Measurements from ENCODE around the gene CLEC16A.

CLEC16A gene

GRCh38 chr16:11020388-11020787 lies 76.0 kb downstream of the CLEC16A start:
- no peak for DNase-seq

- DNase-seq = no peak
Observed at GRCh38 chr16:11020792-11021551, 76.6 kb downstream of the CLEC16A start.

GRCh38 chr16:11022002-11022401 lies 77.6 kb downstream of the CLEC16A start:
- no peak for DNase-seq

DNA sequence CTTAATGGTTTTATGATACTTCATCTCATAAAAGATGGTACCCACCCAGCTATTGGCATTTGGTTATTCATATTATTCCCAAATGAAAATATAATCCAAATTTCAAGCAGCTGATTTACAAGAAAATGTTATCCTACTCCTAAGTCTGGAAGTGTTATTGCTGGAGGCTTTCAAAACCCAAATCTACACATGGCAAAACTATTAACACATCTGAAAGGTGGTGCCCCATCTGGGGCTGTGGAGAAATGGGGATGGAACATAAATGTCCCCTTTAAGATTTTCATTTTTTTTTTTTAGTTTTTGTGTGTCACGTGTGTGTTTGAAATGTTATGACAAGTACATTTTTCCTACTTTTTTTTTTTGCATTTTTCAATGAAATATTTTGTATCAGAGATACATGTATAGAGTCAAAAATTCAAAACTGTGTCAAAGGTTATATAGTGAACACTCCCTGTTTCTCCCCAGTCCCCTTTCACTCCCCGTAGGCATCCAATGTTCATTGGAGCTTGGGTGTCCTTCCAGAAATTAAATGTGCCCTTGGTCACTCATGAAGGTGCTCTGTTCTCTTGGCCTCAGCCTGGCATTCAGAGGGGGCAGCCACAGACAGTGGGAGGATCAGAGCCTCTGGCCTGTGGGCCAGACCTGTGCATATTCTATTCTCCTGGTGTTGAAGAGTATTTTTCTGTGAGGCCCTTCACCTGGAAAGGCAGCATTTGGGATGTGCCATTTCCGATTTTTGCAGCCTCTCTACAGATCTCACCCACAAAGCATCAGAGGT lies 79.1 kb downstream of the CLEC16A start:
- no peak for DNase-seq

DNA sequence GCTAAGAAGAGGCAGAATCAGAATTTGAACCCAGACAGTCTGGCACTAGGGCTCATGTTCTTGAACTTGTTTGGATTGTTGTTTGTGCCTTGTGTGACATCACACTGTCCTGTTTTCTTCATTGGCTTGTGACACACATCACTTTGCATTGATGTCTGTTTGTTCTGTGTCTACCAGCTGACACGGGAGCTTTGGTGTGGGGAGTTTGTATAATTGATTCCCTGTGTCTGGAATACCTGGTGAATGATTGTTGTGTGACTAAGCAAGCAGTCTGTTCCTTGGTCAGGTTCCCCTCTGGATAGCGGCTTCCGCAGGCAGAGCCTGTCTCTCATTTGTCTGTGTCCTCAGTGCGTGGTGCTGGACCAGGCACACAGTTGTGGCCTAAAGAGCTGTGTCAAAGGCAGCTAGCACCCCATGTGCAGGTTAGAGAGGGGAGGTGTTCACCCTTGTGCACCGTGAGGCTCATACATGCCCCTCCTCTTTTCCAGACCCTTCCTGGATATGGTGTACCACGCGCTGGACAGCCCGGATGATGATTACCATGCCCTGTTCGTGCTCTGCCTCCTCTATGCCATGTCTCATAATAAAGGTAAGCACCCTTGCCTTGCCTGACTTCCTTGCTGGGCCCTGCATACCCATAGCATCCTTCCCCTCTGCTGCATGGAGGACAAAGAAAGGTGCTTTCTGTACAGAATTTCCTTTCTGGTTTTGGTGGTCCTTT lies 80.1 kb downstream of the CLEC16A start:
- DNase-seq = no peak

DNA sequence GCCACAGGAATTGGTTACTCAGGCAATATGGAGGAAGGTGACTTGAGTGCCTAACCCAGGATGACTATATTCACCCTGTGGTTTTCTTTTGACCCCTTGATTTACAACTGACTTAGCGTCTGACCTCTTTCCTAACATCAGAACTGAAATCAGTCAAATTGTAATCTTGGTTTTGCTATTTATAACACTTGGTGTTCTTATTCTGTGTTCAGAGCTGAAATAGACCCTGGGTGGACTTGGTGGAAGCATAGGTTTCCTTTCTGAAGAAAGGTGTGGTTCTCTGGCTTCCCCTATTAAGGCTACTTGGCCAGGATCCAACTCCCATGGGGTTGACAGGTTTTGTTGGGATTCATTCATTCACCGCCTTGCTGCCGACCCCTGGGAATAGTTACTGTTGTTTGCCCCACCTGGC lies 80.8 kb downstream of the CLEC16A start:
- DNase-seq = no peak

GRCh38 chr16:11029948-11030347 lies 85.6 kb downstream of the CLEC16A start:
- no peak for DNase-seq

GRCh38 chr16:11030990-11031510 lies 86.7 kb downstream of the CLEC16A start:
- no peak for DNase-seq

GRCh38 chr16:11032000-11032921 lies 87.9 kb downstream of the CLEC16A start:
- no peak for DNase-seq

DNA sequence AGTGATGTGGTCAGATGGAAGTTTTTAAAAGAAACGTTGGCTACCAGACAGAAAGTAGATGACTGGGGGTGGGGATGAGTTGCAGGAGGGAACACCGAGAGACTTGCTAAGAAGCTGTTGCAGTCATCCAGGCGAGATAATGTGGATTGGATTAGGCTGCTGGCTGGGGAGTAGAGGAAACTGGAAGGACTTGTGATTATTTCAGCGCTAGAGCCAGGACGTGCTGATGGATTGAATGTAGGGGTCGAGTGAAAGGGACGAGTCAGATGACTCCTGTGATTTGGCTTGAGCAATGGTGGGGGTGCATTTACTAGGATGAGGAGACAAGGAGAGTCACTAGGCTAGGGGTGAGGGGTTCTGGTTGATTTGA lies 88.5 kb downstream of the CLEC16A start:
- no peak for DNase-seq

DNA sequence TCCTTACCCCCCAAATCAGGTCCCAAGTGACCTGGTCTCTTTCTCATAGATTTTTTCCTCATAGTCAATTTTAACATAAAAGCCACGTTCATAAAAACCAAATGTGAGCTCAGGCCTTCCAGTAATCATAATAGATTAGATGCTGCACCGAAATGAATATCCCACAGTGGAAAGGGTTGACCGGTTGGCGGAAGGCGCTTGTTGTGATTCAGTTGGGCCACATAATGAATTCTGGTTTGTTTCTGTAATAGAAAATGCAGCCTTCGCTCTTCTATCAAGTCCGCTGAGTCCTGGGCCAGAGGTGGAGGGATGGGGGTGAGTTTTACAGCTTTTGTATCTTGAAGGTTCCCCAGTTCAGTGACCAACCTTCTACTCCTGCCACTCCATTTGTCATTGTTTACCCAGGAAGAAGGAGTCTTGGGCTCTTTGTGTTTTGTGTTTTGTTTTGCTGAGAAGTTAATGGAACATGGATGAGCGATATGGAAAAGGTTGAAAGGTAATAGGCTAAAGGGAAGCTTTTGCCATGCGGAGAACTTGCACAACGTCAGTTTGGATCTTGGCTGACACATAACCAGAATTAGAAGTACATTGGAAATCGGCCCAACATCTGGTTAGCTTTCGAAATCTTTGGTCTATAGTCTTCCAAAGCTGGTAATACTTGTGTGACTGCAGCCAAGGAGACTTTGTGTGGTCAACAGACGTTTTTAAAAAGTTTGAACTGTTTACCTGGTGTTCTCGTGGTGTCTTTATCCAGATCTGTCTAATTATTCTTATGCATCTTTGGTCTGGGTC lies 89.5 kb downstream of the CLEC16A start:
- no peak for DNase-seq

GRCh38 chr16:11034481-11034931 lies 90.1 kb downstream of the CLEC16A start:
- DNase-seq = no peak

DNA sequence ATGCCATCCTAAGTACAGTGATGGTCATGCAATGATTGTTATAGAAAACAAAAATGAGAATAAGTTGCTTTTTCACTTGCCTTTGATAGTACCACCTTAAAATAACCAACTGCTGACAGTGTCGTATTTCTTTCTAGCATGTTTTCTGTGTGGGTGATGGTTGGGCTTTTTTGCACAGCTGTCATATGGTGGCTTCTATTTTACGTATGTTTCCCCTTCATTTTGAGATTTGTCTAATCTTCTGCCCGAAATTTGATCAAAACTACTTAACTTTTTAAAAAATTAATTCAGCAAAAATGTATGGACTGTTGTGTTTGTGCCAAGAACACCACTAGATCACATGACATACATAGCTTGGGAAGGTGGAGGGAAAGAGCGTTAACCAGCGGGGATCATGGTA lies 90.7 kb downstream of the CLEC16A start:
- no peak for DNase-seq

GRCh38 chr16:11036040-11036439 lies 91.7 kb downstream of the CLEC16A start:
- no peak for DNase-seq

DNA sequence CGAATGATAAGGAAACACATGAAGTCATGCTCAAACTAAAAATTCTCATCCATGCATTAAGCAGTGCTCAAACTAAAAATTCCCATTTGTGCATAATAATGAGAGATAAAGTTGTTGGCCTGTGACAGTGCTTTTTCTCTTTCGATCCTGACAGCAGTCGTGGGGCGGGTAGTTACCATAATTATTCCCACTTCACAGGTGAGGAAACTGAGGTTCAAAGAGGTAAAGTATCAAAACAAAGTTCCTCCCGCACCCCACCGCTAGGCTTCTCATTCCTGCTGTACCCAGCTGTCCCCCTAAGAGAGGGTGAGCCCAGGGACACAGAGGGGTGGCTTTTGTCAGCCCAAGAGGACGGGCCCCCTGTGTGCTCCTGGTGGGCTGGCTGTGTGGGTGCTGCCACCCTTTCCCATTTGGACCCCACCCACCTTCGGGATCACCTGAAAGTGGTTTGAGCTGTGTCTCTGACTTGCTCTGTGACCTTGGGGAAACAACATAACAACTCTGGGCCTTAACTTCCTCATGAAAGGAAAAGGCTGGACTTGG lies 92.6 kb downstream of the CLEC16A start:
- DNase-seq = no peak

- no peak for DNase-seq
Observed at GRCh38 chr16:11038305-11038704, 93.9 kb downstream of the CLEC16A start.

GRCh38 chr16:11038777-11039176 lies 94.4 kb downstream of the CLEC16A start:
- no peak for DNase-seq

- no peak for DNase-seq
Observed at GRCh38 chr16:11039726-11040125, 95.4 kb downstream of the CLEC16A start.

DNA sequence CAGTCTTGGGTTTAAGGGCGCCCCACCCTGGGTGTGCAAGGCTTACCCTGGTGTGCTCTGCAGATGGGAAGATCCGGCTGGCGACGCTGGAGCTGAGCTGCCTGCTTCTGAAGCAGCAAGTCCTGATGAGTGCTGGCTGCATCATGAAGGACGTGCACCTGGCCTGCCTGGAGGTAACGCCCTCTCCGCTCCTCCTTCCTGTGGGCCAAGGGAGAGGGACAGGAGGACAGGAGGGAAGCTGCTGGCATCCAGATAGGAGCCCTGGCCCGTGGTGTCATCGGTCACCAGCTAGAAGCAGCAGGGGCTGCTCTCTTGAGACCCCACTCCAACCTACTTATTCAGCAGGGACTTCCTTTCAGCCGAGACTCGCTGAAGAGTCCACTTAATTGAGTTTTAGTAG lies 97.8 kb downstream of the CLEC16A start:
- no peak for DNase-seq

DNA sequence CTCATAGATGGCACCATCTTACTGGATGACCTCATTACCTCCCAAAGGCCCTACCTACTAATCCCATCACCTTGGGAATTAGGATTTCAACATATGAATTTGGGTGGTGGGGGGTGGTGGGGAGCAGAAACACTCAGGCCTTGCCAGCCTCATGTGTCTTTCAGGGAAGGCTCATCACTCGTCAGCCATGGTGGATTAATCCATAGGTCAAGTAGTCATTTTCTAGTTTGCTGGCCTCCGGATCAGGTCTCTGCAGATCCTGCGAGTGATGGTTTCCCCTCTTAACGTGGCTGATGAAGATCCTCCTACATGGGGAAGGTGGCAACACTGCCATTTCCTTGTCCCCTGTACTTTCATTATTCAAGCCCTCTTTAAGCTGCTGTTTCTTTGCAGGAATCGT lies 101.1 kb downstream of the CLEC16A start:
- DNase-seq = no peak

DNA sequence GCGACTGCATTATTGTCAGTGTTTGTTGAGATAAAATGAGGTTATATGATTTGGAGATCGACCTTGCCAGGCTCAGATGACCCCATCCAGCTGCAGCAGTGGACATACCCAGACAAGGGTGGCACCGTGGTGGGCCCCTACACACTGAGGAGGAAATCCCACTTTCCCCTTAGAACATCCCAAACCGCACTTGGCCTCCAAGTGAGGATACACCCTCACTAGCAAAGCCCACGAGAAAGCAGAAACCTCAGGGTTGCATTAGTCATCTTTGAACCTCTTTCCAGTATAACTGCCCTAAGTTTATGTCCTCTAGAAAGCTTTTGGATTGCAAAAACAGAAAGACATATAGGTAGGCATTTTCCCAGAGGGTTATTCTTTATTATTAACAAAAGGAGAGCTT lies 101.5 kb downstream of the CLEC16A start:
- no peak for DNase-seq

Measured in midbrain (tissue), 1 donor.